Prostate gland (tissue), 2 donors: ENCODE results near the gene TMEM91.

Experiments used
- POLR2A ChIP-seq: fragments of 450-650 bp; IDR thresholded peaks from one replicate; pipeline ENCODE4 v1.6.1; 2016; ENCODE audit warnings: antibody characterized with exemption, mild to moderate bottlenecking
- TF ChIP-seq, protein P1 (sequence below), 4 experiments: fragments of 200-600 bp in 2 of 4; fragments of 450-650 bp in 2 of 4; sonication (generic) in 2 of 4; IDR thresholded peaks; 1 replicate in 3 of 4; 2 replicates in 1 of 4; pipeline ENCODE4 v1.5.1; 2016 to 2019; ENCODE audit warnings: antibody characterized with exemption in 4 of 4, mild to moderate bottlenecking in 2 of 4, moderate library complexity in 2 of 4

DNA sequence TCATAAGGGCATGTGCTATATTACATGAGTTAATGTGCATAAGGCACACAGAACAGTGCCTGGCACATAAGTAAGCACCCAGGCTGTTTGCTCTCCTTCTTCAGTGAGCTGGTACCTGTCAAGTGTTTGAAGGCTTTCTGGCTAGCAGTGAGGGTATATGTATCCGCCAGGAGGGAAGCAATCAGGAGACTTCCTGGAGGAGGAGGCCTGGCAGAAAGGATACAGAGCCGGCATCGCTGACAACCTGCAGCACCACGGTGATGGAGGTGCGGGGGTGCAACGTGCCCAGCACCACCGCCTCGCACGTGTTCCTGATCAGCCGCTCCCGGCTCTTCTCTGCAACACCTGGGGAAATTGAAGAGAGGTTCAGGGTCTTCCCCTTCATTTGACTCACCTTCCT is 15.3 kb downstream of the TMEM91 start:
- TF ChIP-seq POLR2A = no peak
- TF ChIP-seq, protein P1, sequence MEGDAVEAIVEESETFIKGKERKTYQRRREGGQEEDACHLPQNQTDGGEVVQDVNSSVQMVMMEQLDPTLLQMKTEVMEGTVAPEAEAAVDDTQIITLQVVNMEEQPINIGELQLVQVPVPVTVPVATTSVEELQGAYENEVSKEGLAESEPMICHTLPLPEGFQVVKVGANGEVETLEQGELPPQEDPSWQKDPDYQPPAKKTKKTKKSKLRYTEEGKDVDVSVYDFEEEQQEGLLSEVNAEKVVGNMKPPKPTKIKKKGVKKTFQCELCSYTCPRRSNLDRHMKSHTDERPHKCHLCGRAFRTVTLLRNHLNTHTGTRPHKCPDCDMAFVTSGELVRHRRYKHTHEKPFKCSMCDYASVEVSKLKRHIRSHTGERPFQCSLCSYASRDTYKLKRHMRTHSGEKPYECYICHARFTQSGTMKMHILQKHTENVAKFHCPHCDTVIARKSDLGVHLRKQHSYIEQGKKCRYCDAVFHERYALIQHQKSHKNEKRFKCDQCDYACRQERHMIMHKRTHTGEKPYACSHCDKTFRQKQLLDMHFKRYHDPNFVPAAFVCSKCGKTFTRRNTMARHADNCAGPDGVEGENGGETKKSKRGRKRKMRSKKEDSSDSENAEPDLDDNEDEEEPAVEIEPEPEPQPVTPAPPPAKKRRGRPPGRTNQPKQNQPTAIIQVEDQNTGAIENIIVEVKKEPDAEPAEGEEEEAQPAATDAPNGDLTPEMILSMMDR (IDR thresholded peaks at IDR 0.05) = no peak
